Activated CD4-positive, alpha-beta T cell treated with anti-CD3 and anti-CD28 coated beads, Interleukin-2, Interleukin-4, amounts not matched to agents 100 ng/mL and 50 ng/mL, durations not matched to agents 16 hours and 8 hours (primary cell): ENCODE measurements around the gene AGTPBP1.
A peak's percentile ranks its signal among the peaks of the same experiment; 100 is the strongest.
"Not testable (repeated sequence)": the region's sequence is repeated elsewhere in the genome, so short reads cannot be mapped to it uniquely, and the experiment has no call there.

Source experiments
- DNase-seq: peaks from one replicate; pipeline ENCODE4 v3.0.0-alpha.2; 2020; ENCODE audit warnings: low spot score

AGTPBP1 gene

GRCh38 chr9:85741875-85742596, at the start of gene AGTPBP1:
AGTPBP1 (minus strand) TSS chr9:85741954; CDS start chr9:85712533, 29,421 bp downstream.
- peak; percentile 95 for DNase-seq

GRCh38 chr9:85786116-85786515, 44.4 kb upstream of the AGTPBP1 start:
- DNase-seq: not testable (repeated sequence)

GRCh38 chr9:85773844-85774243, 32.1 kb upstream of the AGTPBP1 start:
- not testable (repeated sequence) for DNase-seq

- DNase-seq: not testable (repeated sequence)
Observed at GRCh38 chr9:85761802-85762201, 20.0 kb upstream of the AGTPBP1 start.

- not testable (repeated sequence) for DNase-seq
Observed at GRCh38 chr9:85757716-85758115, 16.0 kb upstream of the AGTPBP1 start.

GRCh38 chr9:85756216-85756615, 14.5 kb upstream of the AGTPBP1 start:
- not testable (repeated sequence) for DNase-seq

- DNase-seq: no peak
Observed at GRCh38 chr9:85746309-85746708, 4.6 kb upstream of the AGTPBP1 start.

GRCh38 chr9:85745203-85745602, 3.4 kb upstream of the AGTPBP1 start:
- DNase-seq: no peak

GRCh38 chr9:85744480-85744879, 2.7 kb upstream of the AGTPBP1 start:
- no peak for DNase-seq

- DNase-seq: peak; percentile 19
Observed at GRCh38 chr9:85743275-85744128, 1.7 kb upstream of the AGTPBP1 start.

- DNase-seq: peak; percentile 78
Observed at GRCh38 chr9:85742597-85742936, 813 bp upstream of the AGTPBP1 start.

- DNase-seq: peak; percentile 75
Observed at GRCh38 chr9:85741095-85741874, 469 bp downstream of the AGTPBP1 start.

- no peak for DNase-seq
Observed at GRCh38 chr9:85740787-85741094, 1.0 kb downstream of the AGTPBP1 start.

- DNase-seq: no peak
Observed at GRCh38 chr9:85738509-85738908, 3.2 kb downstream of the AGTPBP1 start.

GRCh38 chr9:85737671-85738070, 4.1 kb downstream of the AGTPBP1 start:
- DNase-seq: no peak

- no peak for DNase-seq
Observed at GRCh38 chr9:85730916-85731630, 10.7 kb downstream of the AGTPBP1 start.

GRCh38 chr9:85729882-85730281, 11.9 kb downstream of the AGTPBP1 start:
- DNase-seq: peak; percentile 49

GRCh38 chr9:85727500-85727899, 14.3 kb downstream of the AGTPBP1 start:
- DNase-seq: no peak

GRCh38 chr9:85726737-85727136, 15.0 kb downstream of the AGTPBP1 start:
- no peak for DNase-seq

- DNase-seq: no peak
Observed at GRCh38 chr9:85723215-85723614, 18.5 kb downstream of the AGTPBP1 start.

- DNase-seq: not testable (repeated sequence)
Observed at GRCh38 chr9:85719411-85719810, 22.3 kb downstream of the AGTPBP1 start.

- DNase-seq: not testable (repeated sequence)
Observed at GRCh38 chr9:85717818-85718217, 23.9 kb downstream of the AGTPBP1 start.
